GM18519 (cell line): ENCODE measurements around the gene NOLC1.

ENCODE experiments used
- ATAC-seq: cut with Tn5 transposase; IDR thresholded peaks from one replicate; pipeline ENCODE4 v1.9.1; 2021; ENCODE audit warnings: mild to moderate bottlenecking, moderate library complexity; ENCODE audit not compliant: unreplicated experiment, low FRiP score

The NOLC1 gene

DNA sequence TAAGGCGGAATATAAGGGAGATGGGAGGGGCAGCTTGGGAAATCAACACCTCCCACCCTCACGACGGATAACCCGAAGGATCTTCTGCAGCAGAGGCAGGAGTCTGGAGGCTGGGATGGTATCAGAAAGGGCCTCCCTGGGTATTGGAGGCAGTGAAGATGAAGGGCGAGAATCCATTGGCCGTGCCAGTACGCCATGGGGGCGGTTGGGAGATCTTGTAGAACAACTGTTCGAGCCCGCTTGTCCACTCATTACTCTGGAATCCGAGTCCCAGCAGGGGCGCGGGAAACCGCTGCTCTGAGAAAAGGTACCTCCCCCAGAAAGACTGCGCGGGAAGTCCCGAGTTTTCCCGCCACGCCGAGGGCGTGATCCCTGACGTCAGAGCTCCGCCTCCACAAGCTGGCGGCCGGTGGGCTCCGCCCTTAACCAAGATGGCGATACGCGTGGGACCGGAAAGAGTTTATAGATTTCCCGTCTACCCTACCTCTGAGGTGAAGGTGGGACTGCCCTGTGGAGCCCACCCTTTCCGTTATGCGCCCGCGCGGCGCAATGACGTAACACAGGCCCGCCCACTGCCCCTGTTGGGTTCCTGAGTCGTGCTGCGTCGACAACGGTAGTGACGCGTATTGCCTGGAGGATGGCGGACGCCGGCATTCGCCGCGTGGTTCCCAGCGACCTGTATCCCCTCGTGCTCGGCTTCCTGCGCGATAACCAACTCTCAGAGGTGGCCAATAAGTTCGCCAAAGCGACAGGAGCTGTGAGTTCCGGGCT is at the start of gene NOLC1:
TSS of gene NOLC1 (plus strand) at position 616 of the 771 bp plus-strand sequence. CDS start at position 638, 22 bp downstream.
- ATAC-seq: peak; percentile 81

DNA sequence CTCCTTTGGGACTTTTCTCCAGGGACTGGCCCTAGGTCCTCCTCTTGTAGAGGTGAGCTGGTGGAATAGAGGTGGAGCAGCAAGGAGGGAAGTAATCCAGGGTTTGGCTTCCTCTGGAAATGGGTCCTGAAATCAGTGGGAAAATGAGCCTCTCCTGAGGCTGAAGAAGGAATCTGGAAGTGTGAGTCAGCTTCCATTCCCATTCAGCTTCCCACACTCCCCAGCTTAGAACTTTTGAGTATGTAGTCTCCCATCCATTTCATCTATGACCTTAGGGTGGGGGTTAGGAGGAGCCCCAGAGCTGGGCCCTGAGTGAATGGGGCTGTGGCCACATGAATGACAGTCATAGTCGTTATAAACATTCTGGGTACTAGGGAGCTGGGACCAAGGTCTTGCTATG is 49.8 kb upstream of the NOLC1 start:
- ATAC-seq: no peak

DNA sequence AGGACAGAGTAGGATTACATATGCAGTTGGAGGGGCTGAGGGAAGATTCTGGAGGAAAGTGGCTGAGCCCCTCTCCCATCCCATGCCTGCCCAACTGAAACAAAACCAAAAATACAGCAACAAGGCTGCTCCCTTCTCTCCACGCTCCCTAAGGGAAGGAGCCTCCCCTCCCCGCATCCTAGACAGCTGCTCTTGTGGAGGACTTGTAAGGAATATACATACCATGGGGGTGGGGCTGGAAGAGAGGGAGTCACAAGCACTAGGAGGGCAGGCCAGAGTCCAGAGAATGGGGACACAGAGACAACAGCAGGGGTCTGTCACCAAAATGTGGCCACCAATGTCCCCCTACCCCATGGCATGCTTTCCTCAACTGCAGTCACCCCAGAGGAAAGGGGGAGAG is 45.2 kb upstream of the NOLC1 start:
- ATAC-seq: no peak

DNA sequence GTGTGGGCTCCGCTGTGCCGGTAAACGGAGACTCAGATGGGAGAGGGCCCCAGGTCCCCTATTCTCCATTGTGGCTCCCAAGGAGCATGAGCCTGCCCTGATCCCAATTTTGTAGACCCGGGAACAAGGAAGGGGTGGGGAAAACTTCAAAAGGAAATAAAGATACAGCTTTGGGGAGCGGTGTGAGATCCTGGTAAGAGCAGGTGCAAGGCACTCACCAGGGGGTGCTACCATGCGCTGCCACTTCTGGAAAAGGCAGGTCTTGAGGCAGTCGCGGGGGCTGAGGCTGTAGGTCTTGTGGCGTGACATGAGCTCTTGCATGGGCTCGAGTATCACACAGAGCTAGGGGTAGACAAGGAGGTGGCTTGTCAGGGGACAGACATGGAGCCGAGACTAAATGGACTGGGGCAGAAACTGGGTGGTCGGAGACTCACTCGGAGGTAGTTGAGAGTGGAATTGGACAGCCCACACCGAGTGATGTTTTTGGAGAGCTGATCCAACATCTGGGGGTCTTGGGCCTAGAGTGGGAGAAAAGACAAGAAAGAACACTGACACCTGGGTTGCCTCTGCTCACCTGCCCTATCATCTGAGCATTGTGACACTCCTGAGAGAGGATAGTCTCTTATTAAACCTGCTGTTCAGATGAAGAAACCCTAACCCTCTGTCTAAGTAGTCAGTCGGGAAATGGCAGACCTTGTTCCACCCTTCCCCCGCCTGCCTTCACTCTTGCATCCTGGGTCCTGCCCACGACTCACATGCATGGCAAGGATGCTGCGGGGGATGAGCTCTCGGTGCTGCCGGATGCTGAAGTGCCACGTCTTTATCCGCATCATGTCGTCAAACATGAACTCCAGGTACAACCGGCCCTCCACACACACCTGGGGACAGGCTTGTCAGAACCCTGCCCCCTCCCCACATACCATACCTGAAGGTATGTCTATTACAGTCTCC is 42.7 kb upstream of the NOLC1 start:
- no peak for ATAC-seq

DNA sequence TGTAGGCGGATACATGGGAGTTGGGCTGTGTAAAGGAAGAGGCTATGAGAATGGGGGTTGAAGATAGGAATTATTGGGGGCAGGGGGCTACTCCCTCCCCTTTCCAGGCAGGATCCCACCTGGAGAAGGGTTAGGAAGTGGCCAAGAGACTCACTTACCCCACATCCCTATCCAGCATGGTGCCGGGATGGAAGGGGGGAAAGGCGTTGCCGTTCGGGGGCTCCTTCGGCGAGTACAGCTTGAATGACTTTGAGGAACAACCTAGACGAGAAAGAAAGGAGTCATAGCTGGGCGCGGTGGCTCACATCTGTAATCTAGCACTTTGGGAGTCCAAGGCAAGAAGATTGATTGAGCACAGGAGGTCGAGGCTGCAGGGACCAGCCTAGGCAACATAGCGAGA is 40.9 kb upstream of the NOLC1 start:
- no peak for ATAC-seq

DNA sequence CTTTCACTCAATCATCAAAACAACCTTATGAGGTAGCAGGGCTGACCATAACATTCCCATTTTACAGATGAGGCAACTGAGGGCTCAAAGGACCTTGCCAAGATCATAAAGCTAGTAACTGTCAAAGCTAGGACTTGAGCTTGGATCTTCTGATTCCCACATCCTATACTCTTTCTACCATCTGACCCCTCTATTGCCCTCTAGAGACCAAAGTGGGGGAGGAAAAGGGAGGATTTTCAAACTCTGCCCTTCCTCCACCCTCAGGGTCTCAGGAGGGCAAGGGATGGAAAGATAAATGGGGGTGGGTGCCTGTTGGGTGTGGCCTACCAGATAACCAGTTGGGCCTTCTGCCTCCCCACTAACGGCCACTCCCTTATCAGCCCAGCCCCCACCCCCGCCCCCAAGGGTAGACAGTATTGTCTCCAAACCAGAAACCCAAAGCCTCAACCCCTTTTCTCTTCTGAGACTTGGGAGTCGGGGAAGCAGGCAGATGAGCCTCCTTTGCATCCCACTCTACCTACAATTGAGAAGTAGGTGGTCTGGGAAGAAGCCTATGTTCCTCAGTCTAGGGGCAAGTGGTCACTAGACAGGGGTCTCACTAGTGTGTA is 39.9 kb upstream of the NOLC1 start:
- no peak for ATAC-seq

DNA sequence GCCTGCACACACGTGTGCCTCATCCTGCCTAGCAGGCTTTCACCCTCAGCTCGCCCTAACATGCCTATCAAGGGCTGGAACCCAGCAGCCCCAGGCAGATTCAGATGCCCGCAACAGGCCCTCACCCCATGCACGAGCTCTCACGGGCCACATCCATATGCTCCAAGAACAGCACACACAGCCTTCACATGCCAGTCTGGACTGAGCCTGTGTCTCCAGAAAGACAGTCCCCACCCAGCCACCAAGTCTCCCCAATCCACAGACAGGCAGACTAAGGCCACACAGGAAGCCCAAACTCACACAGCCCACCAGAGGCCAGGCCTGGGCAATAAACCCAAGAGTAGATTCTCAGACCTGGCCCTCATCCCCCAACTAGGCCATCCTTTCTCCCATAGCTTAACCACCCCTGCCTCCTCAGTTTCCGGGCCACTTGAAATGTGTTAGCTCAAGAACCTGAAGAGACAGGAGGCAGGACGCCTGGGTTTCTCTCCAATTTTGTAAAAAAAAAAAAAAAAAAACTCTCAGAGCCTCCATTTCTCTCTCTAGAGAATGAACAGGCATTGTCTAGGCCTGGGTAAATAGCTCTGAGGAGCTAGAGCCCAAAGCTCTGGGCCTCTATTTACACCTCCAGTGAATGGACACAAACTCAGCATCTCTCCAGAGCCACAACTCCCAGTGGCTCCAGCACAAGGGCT is 38.8 kb upstream of the NOLC1 start:
- ATAC-seq: no peak

DNA sequence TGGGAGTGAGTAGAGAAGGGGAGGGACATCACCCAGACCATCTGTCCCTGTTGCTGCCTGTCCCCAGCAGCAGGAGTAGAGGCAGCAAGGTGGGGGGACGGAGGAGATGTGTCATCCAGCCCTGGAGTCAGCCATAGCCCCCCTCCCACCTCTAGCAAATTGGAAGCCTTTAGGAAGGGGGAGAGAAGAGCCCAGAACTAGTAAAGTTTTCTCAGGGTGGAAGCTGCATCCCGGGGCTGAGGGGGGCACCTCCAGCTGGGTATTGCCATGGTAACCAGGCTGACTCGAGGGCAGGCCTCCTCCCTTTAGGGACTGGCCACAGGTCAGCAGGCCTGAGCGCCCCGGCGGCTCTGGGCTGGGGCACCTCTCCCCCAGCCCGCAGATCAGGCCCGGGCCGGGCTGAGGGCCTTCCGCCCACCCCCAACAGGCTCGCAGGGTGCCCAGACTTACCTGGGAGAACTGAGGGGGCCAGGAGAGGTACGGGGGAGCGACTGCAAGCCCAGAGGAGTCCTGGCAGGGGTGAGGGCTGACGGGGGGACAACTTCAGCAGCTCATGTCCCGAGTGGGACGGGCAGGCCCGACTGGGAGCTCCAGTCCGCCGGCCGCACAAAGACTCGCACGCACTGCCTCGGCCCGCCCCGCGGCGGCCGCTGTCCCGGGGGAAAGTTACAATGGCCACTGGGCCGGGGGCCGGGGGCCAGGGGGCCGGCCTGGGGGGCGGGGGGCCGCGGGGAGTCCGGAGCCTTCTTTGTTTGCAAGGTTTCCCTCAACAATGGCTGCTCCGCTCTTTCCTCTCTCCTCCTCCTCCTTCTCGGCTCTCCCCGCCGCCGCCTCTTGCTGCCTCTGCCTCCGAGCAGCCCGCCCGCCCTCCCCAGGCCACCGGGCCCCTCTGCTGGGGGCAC is 38.0 kb upstream of the NOLC1 start:
- ATAC-seq: no peak

DNA sequence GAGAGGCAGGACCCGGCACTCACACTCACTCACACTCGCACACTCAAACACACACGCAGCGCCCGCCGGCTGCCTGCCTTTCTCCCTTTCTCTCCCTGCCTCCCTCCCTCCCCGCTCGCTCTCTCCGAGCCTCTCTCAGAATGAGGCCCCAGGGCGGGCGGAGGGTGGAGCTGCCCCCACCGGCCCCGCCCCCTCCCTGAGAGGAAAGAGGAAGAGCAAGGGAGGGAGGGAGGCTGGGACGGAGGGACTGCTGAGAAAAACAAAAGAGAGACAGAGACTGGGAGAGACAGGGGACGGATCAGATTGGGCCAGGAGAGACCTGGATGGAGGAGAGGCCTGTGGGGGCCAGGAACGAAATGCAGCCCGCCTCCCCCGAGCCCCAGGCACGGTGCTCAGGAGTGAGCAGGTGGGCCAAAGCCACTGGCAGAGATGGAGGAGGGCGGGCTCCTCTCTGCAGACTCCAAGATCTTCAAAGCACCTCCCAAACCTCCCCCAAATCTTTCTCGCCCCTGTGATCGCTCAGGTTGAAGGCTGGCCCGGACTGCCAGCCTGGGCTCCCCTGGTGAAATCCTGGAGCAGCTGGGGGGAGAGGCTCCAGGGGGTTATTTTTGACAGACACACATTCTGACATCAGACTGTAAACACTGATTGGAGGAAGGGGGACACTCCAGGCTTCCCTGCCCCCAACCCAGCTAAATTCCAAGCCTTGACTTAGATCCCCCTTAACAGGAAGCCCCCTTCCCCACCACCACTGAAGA is 37.1 kb upstream of the NOLC1 start:
- no peak for ATAC-seq

DNA sequence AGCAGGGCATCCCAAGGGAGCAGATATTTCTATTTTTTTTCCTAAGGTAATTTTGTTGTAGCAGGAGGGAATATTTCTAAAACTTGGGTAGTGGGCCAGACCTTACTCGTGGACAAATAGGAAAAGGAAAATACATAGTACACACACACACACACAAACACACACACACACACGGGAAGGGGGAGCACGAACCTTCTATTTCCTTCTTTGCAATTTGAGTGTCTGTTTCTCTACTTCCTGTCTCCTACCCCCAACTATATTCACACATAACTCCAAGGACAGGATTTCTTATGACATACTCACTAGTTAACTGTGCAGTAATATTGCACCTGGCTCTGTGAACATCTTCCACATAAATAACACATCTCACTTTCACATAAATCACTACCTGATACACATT is 36.4 kb upstream of the NOLC1 start:
- ATAC-seq: no peak

DNA sequence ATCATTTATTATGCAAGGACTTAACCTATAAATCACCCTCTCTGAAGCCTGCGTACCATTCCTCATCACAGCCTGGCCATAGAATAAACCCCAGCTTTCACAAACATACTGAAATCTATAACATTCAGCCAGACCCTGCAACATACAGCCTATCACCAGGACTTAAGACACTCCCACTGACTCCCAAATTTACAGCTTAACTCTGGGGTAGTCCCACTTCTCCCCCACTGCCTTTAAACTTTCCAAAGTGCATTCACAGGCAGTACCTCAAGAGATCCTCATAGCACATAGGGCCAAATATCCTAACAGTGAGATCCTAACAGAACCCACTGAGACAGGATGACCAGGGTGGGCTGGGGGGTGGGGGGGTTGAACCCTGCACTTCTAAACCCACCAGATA is 35.5 kb upstream of the NOLC1 start:
- no peak for ATAC-seq

DNA sequence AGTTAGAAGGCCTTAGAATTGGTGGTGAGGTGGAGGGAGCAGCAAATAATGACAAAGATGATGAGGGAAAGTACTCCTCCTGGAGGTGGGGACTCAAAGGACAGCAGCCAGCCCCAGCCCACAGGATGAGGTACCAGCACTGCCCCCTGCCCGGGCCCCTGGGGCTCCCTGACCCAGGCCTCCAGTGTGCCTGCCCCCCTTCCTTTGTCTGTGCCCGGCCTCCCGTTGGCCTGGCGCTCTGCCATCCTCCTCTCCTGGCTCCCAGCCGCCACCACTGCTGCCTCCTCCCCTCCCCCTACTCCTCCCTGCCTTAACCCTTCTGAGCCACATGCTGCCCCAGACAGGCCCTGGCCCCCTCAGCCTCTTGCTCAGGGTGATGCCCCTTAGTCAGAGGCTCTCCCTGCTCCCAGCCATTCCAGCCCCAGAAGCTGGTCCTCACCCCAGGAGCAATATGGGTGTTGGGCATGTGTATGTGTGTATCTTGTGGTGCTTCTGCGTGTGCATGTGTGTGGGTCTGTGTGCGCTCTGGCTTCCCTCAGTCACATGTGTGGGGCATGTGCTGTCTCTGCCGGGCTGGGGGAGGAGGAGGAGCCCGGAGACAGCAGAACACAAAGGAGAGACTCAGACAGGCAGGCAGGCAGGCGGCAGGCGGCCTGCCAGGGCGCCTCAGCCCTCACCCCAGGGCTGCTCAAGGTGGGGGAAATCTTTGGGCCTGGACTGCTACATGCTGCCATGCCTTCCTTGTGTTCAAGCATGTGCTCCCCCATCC is 34.6 kb upstream of the NOLC1 start:
- no peak for ATAC-seq

DNA sequence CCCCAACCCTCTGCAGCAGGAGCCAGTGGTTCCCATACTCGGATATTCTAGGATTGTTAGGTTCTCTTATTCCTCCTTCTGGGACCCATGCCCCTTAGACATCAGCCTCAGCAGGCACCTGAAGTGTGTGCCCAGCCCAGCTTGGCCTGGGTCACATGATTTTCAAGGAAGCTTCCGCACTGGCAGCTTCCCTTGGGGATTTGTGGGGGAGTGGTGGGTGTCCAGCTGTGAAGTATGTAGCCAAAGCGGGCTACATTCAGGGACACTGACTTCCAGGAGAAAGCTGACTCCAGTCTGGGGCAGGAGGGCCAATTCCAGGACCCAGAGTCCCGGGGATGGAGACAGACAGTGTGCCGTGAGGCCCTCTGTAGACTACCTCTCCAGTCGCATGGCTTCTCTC is 33.3 kb upstream of the NOLC1 start:
- ATAC-seq: no peak

DNA sequence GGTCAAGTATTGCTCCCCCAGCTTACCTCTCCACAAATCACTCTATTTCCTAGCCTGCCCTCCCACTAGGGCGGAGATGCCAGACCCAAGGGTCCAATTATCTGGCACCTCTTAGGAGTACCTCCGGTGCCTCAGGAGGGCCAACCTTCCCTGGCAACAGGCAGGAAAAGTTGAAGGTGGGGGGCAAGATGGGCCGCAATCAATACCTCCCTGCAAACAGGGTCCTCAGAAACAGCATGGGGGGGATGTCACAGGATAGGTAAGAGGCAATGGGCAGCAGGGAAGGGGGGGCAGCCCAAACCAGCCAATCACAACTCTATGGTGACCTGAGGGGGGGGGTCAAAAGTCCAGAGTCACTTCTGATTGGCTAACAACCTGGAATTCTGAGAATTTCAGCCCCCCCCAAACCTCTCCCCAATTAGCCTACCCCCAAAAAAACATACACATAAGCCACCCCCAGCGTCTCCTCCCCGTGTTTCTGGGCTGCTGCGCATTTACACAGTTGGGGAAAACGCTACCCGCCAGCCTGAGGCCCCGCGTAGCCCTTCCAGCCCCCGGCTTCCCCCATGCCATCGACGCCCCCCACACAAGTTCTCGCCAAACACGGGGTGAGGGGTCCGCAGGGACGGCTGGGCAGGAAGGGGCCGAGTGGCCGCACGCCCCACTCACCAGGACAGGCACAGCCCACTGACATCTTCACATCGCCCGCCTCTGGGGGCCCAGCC is 32.6 kb upstream of the NOLC1 start:
- ATAC-seq: no peak

DNA sequence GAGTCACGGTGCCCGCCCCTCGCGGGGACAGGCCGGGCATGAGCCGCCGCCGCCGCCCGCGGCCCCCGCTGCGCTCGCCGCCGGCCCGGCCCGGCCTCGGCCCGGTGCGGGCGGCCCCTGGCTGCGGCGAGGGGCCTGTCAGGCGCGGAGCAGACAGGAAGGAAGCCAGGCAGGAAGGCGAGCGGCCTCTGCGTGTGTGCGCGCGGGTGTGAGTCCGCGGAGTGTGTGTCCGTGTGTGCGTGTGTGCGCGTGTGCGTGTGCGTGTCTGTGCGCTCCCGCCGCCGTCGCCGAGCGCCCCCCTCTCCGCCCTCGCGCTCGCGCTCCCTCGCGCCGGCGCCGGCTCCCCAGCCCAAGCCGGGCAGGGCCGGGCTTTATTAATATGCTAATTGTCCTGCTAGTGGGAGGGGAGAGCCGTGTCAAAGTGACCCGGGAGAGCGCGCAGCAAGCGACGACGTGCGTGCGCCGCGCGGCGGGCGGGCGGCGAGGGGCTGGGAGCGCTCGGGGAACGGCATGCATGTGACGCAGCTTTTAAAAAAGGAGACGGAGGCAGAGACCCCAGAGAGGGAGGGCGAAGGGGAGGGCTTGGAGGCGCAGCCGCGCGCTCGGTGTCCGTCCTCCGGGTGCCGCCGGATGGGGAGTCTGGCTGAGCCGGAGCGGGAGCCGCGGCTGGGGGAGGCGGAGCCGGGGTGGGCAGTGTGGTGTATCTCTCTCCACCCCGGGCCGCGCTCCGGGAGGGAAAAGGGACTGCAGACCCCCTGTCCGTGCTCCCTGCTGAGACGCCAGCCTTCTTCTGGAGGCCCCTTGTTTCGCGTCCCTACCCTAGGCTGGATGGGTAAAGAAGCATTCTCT is 31.8 kb upstream of the NOLC1 start, which contains the start of gene LDB1:
TSS of gene LDB1 (minus strand) at position 227 of the 849 bp plus-strand sequence. CDS start 258 bp downstream, outside the sequence.
- no peak for ATAC-seq

DNA sequence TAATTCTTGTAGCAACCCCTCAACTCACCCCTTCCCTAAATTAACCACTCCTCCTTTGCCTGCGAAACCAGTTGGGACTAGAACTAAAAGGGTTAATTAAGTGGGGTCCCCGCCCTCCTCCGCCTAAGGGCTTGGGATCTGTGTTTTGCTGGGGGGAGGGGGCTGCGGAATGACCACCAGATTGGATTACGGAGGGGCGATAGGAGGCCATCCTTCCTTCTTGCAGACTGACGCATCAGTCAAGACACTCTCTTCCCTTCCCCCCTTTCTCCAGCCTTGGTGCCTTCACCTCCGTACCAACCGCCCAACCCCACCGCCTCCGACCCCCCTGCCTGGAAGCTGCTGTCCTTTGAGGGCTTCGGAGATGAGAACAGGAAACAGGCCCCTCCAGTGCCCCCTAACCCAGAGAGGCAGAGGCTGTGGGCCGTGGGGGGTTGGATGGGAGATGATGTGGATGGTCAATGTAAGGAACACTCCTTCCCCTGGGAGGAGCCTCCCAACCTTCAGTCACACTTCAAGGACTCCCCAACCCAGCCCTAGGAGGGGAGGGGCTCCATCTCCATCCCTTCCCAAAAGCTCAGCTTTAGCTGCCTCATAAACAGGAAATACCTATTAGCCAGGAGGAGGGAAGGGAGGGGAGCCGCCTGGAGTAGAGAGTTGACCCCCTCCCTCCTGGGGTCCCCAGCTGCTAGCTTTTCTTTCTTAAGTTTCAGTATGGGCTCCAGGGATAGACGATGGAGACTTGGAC is 31.0 kb upstream of the NOLC1 start:
- no peak for ATAC-seq
